Activated CD4-positive, alpha-beta T cell treated with anti-CD3 and anti-CD28 coated beads for 48 hours (primary cell): ENCODE results near the gene PNLIPRP3.
"Not testable (repeated sequence)": the region's sequence is repeated elsewhere in the genome, so short reads cannot be mapped to it uniquely, and the experiment has no call there.

Experiments used
- DNase-seq: peaks from one replicate; pipeline ENCODE4 v3.0.0-alpha.2; 2020

PNLIPRP3 gene

GRCh38 chr10:116427671-116428070, at the start of gene PNLIPRP3:
Gene PNLIPRP3, plus strand, starts transcription at chr10:116427847. Its CDS starts 166 bp downstream, at chr10:116428013.
- DNase-seq: no peak

- DNase-seq: no peak
Measured at GRCh38 chr10:116382290-116382689, 45.4 kb upstream of the PNLIPRP3 start.

GRCh38 chr10:116385311-116385710, 42.3 kb upstream of the PNLIPRP3 start:
- DNase-seq: no peak

- DNase-seq: no peak
Measured at GRCh38 chr10:116385994-116386809, 41.4 kb upstream of the PNLIPRP3 start.

- DNase-seq: not testable (repeated sequence)
Measured at GRCh38 chr10:116393246-116393831, 34.3 kb upstream of the PNLIPRP3 start.

- DNase-seq: no peak
Measured at GRCh38 chr10:116395223-116395985, 32.2 kb upstream of the PNLIPRP3 start.

GRCh38 chr10:116398224-116398623, 29.4 kb upstream of the PNLIPRP3 start:
- DNase-seq: no peak

- DNase-seq: no peak
Measured at GRCh38 chr10:116402858-116403257, 24.8 kb upstream of the PNLIPRP3 start.

GRCh38 chr10:116403740-116404250, 23.9 kb upstream of the PNLIPRP3 start:
- DNase-seq: no peak

- DNase-seq: no peak
Measured at GRCh38 chr10:116408719-116409118, 18.9 kb upstream of the PNLIPRP3 start.

- no peak for DNase-seq
Measured at GRCh38 chr10:116410351-116410750, 17.3 kb upstream of the PNLIPRP3 start.

GRCh38 chr10:116417821-116418220, 9.8 kb upstream of the PNLIPRP3 start:
- no peak for DNase-seq

GRCh38 chr10:116418389-116418788, 9.3 kb upstream of the PNLIPRP3 start:
- no peak for DNase-seq

GRCh38 chr10:116421815-116422214, 5.8 kb upstream of the PNLIPRP3 start:
- no peak for DNase-seq

GRCh38 chr10:116429288-116429977, 1.8 kb downstream of the PNLIPRP3 start:
- no peak for DNase-seq

- DNase-seq: no peak
Measured at GRCh38 chr10:116430288-116430687, 2.6 kb downstream of the PNLIPRP3 start.

- DNase-seq: no peak
Measured at GRCh38 chr10:116431598-116431997, 4.0 kb downstream of the PNLIPRP3 start.

- no peak for DNase-seq
Measured at GRCh38 chr10:116437076-116437692, 9.5 kb downstream of the PNLIPRP3 start.

- no peak for DNase-seq
Measured at GRCh38 chr10:116440330-116441030, 12.8 kb downstream of the PNLIPRP3 start.

- peak; percentile 9 for DNase-seq
Measured at GRCh38 chr10:116444527-116445142, 17.0 kb downstream of the PNLIPRP3 start.

GRCh38 chr10:116450861-116451260, 23.2 kb downstream of the PNLIPRP3 start:
- DNase-seq: no peak
